ENCODE data around the gene PTEN. TPM values are rescaled to one million over a fixed set of nuclear protein-coding genes. Genes with fewer than 3 reads are reported as not detected.

PTEN gene
- total and polyA plus RNA-seq, 2 experiments from 2014 or later, result 20.8 to 64.0 TPM

- no peak for TF ChIP-seq CTCF (conservative IDR thresholded peaks at IDR 0.05; ENCODE audit: low read depth in 2 of 2)
- TF ChIP-seq ZNF331 (CRISPR knock-in tag; IDR thresholded peaks at IDR 0.05; ENCODE audit: low read depth), result no peak
- no peak for TF ChIP-seq STAT1 (IDR thresholded peaks at IDR 0.05; ENCODE audit: unreplicated experiment)
Observed at GRCh38 chr10:87847550-87847949, 15.9 kb upstream of the PTEN start (continued).

GRCh38 chr10:87849001-87849400 lies 14.4 kb upstream of the PTEN start:
- H3K9me2 ChIP-seq (ENCODE audit: insufficient read depth), result no peaks in the 10 kb centered on the region
- DNase-seq (ENCODE audit: low spot score) (no peak), ATAC-seq (no peak)
- no peak overlapping the region for H2AFZ ChIP-seq
- H3K27ac ChIP-seq (ENCODE audit: low read depth), result no peak overlapping the region
- no peaks in the 10 kb centered on the region for H3K36me3 ChIP-seq (ENCODE audit: insufficient read depth)
- Mint-ChIP-seq H3K9me3 (no peaks in the 10 kb centered on the region), H3K4me1 (peaks cover 14% of the 10 kb centered on the region), H3K27ac (no peak overlapping the region), H3K4me3 (no peak overlapping the region), H3K27me3 (ENCODE audit: insufficient read depth, low read depth, poor library complexity) (no peaks in the 10 kb centered on the region), H3K36me3 (ENCODE audit: low read depth) (no peaks in the 10 kb centered on the region)
- no peaks in the 10 kb centered on the region for H3K27me3 ChIP-seq (ENCODE audit: insufficient read depth)
- H3K4me1 ChIP-seq (ENCODE audit: insufficient read depth), result 0 out of 2 replicates have a peak, but pooled peaks cover 12% of the 10 kb centered on the region
- H3K4me2 ChIP-seq, result no peak overlapping the region
- no peaks in the 10 kb centered on the region for H3K79me2 ChIP-seq (replicated peaks; ENCODE audit: insufficient read depth)
- H4K20me1 ChIP-seq (replicated peaks; ENCODE audit: insufficient read depth), result no peaks in the 10 kb centered on the region
- H3F3A ChIP-seq (replicated peaks; ENCODE audit: low read depth), result no peaks in the 10 kb centered on the region
- H3K4me3 ChIP-seq, result no peak overlapping the region
- TF ChIP-seq ZNF462 (CRISPR knock-in tag; IDR thresholded peaks at IDR 0.05), result no peak
- no peak for TF ChIP-seq STAT1 (IDR thresholded peaks at IDR 0.05; ENCODE audit: unreplicated experiment)
- TF ChIP-seq EZH2phosphoT487 (IDR thresholded peaks at IDR 0.05; ENCODE audit: unreplicated experiment), result no peak
- no peak for TF ChIP-seq CREB1 (CRISPR knock-in tag; IDR thresholded peaks at IDR 0.05; ENCODE audit: low read depth)
- no peak for TF ChIP-seq CTCF (conservative IDR thresholded peaks at IDR 0.05; ENCODE audit: low read depth in 2 of 2)
- no peak for TF ChIP-seq JUNB (IDR thresholded peaks at IDR 0.05; ENCODE audit: unreplicated experiment)
- no peak for TF ChIP-seq EZH2 (IDR thresholded peaks at IDR 0.05; ENCODE audit: low read depth, unreplicated experiment)
- no peak for TF ChIP-seq ZNF331 (CRISPR knock-in tag; IDR thresholded peaks at IDR 0.05; ENCODE audit: low read depth)
- TF ChIP-seq ETS1 (IDR thresholded peaks at IDR 0.05), result no peak

Measured in GM23338 (cell line).